ENCODE data around the gene CNOT6. TPM values are rescaled to one million over a fixed set of nuclear protein-coding genes. Genes with fewer than 3 reads are reported as not detected.
A peak's percentile ranks its signal among the peaks of the same experiment; 100 is the strongest.
"Not testable (repeated sequence)": the region's sequence is repeated elsewhere in the genome, so short reads cannot be mapped to it uniquely, and the experiment has no call there.

Gene CNOT6
- total RNA-seq, 1 donor from 2014 or later, result 22.1 TPM

DNA sequence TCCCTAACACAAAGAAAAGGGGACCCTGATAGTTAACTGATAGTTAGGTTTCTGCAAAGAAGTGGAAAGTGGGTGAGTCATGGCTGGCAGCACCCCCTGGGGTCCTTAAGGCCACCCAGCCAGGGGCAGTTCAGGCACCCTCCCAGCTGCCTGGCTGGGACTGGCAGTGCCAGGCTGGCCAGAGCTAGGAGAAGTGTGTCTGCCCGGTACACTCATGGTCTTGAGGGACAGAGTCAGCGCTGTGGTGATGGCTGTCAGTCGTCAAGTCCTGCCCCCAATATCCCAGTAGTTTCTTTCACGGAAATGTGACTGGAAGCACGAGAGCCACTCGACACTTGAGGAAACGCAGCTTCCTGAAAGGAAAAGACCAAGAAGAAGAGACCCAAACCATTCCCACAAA lies 22.3 kb upstream of the CNOT6 start:
- no peak for ATAC-seq

DNA sequence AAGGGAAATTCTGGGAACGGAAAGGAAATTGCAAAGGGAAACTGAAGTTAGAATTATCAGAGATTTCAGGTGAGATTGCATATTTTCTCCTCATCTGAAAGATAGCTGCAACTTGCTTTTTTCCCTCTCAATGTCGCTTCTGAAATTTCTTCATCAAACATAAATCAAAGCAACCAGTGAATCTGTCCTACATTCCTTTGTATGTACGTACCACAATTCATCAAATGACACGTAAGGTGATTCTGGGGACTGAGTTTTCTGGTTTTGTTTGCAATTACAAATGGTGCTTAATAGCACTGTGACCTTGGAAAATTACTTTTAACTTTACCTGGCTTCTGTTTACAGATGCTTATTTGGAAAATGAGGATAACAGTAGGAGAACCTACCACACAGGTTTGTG lies 21.9 kb upstream of the CNOT6 start:
- no peak for ATAC-seq

- ATAC-seq, result not testable (repeated sequence)
Measured at GRCh38 chr5:180473386-180473785, 20.8 kb upstream of the CNOT6 start.

DNA sequence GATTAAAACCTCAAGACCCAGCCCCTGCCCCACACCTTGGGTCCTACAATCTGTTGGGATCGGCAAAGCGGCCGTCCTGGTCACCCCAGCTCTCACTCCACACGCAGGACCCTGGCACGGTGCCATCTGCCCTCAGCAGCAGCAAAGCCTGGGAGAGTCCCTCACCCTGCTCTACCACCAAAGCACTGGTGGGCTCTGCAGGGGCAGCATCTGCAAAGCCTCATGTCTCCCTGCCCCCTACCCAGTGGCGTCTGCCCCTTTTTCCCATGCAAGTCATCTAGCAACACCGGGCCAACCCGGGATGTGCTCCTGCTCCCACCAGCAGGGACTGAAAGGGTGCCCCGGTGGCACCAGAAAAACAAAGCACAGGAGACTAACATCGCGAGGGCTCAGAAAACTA lies 19.6 kb upstream of the CNOT6 start:
- no peak for ATAC-seq

GRCh38 chr5:180475969-180476524 lies 18.1 kb upstream of the CNOT6 start:
- ATAC-seq, result not testable (repeated sequence)

DNA sequence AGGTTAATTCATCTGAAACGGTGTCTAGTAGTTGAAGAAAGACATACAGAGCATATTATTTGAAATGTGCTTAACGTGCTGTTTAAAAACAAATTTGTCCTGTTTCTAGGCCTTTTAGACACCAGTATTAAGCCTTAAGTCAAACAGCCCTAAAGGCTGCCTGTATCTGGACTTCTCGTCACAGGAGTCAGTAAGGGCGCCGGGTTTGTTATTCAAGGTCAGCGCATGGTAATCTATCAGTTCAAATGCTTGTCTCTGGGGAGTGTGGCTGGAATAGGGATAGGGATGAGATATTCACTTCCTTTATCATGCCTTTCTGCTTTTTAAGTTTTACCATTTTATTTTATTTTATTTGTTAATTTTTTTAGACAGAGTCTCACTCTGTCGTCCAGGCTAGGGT lies 9.4 kb upstream of the CNOT6 start:
- ATAC-seq, result no peak

DNA sequence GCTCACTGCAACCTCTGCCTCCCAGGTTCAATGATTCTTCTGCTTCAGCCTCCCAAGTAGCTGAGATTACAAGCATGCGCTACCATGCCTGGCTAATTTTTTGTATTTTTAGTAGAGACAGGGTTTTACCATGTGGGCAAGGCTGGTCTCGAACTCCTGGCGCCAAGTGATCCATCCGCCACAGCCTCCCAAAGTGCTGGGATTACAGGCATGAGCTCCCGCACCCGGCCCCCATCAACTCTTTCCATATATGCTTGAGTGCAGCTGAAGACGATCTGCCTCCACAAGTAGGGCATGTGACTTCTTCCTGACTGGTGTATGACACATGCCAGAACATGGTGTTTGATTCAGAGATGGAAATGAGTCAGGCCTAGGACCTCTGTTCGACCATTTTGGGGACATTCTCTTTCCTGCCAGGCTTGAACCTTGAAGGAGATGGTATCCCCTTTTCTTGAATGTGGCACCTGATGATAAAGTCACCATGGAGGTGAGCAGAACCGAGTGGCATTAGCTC lies 7.5 kb upstream of the CNOT6 start:
- peak; percentile 59 for ATAC-seq

GRCh38 chr5:180487556-180487955 lies 6.6 kb upstream of the CNOT6 start:
- no peak for ATAC-seq

- no peak for ATAC-seq
Measured at GRCh38 chr5:180491496-180491895, 2.7 kb upstream of the CNOT6 start.

GRCh38 chr5:180492226-180492903 lies 1.8 kb upstream of the CNOT6 start:
- no peak for ATAC-seq

DNA sequence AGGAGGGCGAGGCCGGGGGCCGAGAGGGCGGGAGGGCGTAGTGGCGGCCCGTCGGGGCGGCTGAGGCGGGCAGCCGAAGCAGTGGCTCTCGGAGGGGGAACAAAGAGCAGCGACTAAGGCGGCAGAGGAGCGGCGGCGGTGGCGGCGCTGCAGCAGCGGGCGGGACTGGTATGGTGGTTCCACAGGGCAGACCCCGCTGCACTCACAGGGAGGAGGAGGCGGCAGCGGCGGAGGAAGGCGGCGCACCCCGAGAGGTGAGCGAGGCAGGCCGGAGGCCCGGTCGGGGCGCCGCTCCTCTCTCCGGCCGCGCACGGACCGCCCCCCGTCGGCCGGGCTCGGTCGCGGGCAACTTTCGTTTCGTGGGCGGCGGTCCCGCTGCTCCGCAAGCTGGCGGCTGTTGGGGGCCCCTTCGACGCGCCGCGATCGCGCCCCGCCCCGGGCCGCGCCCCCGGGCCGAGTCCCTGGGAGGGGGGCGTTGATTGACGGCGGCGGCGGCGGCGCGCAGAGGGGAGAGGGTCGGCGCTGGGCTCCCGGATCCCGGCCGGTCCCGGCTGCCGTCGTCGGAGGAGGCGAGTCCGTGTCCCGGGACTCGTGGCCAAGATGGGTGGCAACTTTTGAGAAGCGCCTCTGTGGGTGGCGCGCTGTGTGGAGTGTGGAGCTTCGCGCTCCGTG lies 467 bp downstream of the CNOT6 start:
- peak; percentile 38 for ATAC-seq

- ATAC-seq, result no peak
Measured at GRCh38 chr5:180495292-180495691, 1.1 kb downstream of the CNOT6 start.

- ATAC-seq, result no peak
Measured at GRCh38 chr5:180495991-180496741, 2.0 kb downstream of the CNOT6 start.

DNA sequence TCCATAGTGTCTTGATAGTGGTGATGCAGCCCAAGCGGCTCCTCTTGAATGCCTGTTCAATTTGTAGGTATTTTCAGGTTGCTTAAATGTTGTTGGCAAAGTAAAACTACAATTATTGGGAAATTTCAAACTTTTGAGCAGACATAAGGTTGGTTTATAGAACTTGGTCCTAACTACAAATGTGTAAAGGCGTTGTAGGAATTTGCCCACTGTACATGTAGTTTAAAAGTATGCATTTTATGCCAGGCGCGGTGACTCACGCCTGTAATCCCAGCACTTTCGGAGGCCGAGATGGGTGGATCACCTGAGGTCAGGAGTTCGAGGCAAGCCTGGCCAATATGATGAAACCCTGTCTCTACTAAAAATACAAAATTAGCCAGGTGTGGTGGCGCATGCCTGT lies 2.6 kb downstream of the CNOT6 start:
- not testable (repeated sequence) for ATAC-seq

DNA sequence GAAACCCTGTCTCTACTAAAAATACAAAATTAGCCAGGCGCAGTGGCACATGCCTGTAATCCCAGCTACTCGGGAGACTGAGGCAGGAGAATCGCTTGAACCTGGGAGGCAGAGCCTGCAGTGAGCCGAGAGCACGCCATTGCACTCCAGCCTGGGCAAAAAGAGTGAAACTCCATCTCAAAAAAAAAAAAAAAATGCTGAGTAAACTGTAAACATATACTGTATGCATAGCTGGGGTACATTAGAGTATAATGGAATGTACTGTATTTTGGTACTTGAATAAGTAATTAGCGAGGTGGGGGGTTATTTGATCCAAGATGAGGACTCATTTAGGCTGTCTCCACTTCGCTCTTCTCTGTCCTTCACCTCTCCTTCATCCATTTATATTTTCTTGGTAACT lies 3.7 kb downstream of the CNOT6 start:
- ATAC-seq, result not testable (repeated sequence)

DNA sequence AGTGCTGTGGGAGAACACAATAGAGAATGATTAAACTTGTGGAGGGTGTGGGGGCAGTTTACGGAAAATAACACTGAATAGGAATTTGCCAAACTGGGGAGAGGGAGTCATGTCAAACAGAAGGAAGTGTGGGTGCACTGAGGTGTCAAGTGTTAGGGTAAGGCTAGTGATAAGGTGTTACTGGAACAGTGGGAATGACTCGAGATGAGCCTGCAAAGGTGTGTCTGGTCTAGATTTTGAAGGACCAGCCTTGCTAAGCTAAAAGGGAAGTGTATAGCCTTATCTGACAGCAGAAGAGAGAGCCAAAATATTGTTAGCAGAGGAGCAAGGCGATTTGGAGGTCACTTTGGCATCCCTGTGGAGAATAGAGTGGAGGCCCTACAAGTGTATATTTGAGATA lies 4.2 kb downstream of the CNOT6 start:
- ATAC-seq, result no peak

DNA sequence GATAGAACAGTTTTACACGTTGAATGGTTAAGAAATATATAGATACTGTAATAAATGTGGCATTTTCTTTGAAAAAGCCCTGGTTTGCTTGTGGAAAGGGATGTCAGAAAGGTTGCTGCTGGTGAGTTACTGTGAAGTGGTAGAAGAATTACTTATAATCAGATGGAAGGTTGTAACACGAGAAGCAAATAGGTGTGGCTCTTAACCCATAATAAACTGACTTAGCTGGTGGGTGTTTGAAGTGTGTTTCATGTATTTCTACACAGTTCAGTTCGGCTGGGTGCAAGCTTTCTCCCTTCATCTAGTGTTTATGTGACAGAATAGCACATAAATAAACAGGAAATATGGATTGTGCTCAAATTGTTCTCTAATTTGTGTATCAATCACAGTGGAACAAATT lies 5.5 kb downstream of the CNOT6 start:
- ATAC-seq, result no peak

- not testable (repeated sequence) for ATAC-seq
Measured at GRCh38 chr5:180500300-180500699, 6.1 kb downstream of the CNOT6 start.

GRCh38 chr5:180507661-180508060 lies 13.5 kb downstream of the CNOT6 start:
- ATAC-seq, result no peak

- no peak for ATAC-seq
Measured at GRCh38 chr5:180515294-180515693, 21.1 kb downstream of the CNOT6 start.

- ATAC-seq, result not testable (repeated sequence)
Measured at GRCh38 chr5:180515974-180516373, 21.8 kb downstream of the CNOT6 start.

- no peak for ATAC-seq
Measured at GRCh38 chr5:180516440-180516839, 22.3 kb downstream of the CNOT6 start.

DNA sequence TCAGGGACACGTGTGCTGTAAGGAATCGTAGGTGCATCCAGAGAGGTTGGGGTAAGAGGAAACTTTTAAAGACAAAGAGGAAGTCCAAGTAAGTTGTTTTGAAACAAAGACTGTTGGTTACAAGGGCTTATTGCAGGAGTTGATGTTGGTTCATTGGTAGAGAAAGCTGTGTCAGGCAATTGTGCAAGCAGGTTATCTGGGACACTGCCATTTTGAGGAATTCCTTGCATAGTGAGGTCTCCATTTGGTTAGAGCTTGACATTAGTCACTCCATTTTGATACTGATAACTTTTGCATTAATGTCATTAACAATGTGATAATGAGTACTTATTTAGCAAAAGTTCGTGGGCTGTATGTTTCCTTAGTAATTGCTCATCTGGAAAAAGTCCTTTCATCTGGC lies 24.9 kb downstream of the CNOT6 start:
- ATAC-seq, result no peak

Measured in esophagus mucosa (tissue), 1 donor.